ENCODE measurements around the gene BZW2.

- TF ChIP-seq, protein P1, sequence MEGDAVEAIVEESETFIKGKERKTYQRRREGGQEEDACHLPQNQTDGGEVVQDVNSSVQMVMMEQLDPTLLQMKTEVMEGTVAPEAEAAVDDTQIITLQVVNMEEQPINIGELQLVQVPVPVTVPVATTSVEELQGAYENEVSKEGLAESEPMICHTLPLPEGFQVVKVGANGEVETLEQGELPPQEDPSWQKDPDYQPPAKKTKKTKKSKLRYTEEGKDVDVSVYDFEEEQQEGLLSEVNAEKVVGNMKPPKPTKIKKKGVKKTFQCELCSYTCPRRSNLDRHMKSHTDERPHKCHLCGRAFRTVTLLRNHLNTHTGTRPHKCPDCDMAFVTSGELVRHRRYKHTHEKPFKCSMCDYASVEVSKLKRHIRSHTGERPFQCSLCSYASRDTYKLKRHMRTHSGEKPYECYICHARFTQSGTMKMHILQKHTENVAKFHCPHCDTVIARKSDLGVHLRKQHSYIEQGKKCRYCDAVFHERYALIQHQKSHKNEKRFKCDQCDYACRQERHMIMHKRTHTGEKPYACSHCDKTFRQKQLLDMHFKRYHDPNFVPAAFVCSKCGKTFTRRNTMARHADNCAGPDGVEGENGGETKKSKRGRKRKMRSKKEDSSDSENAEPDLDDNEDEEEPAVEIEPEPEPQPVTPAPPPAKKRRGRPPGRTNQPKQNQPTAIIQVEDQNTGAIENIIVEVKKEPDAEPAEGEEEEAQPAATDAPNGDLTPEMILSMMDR (IDR thresholded peaks at IDR 0.05): no peak
- TF ChIP-seq POLR2A (IDR thresholded peaks at IDR 0.05): no peak
Observed at GRCh38 chr7:16719699-16720098, 73.7 kb downstream of the BZW2 start.

All from upper lobe of left lung (tissue), 4 donors.